Common myeloid progenitor, CD34-positive (primary cell): ENCODE results near the gene MUS81. TPM values are rescaled to one million over a fixed set of nuclear protein-coding genes. Genes with fewer than 3 reads are reported as not detected.

Experiments
- CTCF ChIA-PET: fragments of 350-600 bp; sonication (Branson Sonifier 250); formaldehyde crosslinking; loops from one replicate; lab custom pipeline; 2021; ENCODE audit warnings: antibody characterized with exemption; lab: Charles Lee
- POLR2A ChIA-PET: fragments of 350-600 bp; sonication (Branson Sonifier 250); formaldehyde crosslinking; loops from one replicate; lab custom pipeline; 2021; ENCODE audit warnings: antibody characterized with exemption; lab: Charles Lee
- DNase-seq, 3 donors: peaks; one replicate each; pipeline versions ENCODE4 v3.0.0 to v3.0.0-alpha.2; 2013
- H3K27ac ChIP-seq, 2 experiments: 1 replicate in 1 of 2; 2 replicates in 1 of 2; pipeline ENCODE4 v1.7.0; 2013; ENCODE audit warnings: inconsistent platforms in 2 of 2, low read length in 2 of 2, mild to moderate bottlenecking in 2 of 2, low read depth in 1 of 2, moderate library complexity in 1 of 2; ENCODE audit not compliant: severe bottlenecking in 2 of 2, insufficient read depth in 1 of 2, poor library complexity in 1 of 2
- H3K27me3 ChIP-seq, 5 experiments: replicated peaks in 2 of 5; 1 replicate in 3 of 5; 2 replicates in 2 of 5; pipeline versions ENCODE4 v1.6.1 to v1.7.0; 2013; ENCODE audit warnings: low read length in 4 of 5, mild to moderate bottlenecking in 2 of 5, moderate library complexity in 2 of 5, inconsistent platforms in 1 of 5; ENCODE audit not compliant: insufficient read depth in 5 of 5, control insufficient read depth in 4 of 5
- H3K36me3 ChIP-seq, 4 experiments: 1 replicate in 2 of 4; 2 replicates in 2 of 4; pipeline versions ENCODE4 v1.6.1 to v1.7.0; 2013; ENCODE audit warnings: low read length in 3 of 4, control low read depth in 1 of 4, mild to moderate bottlenecking in 1 of 4; ENCODE audit not compliant: control insufficient read depth in 4 of 4, insufficient read depth in 4 of 4
- H3K4me1 ChIP-seq, 4 experiments: 1 replicate in 3 of 4; 2 replicates in 1 of 4; pipeline versions ENCODE4 v1.6.1 to v1.7.1; 2013; ENCODE audit warnings: low read length in 3 of 4, mild to moderate bottlenecking in 3 of 4, control low read depth in 1 of 4, inconsistent platforms in 1 of 4, moderate library complexity in 1 of 4; ENCODE audit not compliant: control insufficient read depth in 4 of 4, insufficient read depth in 4 of 4; ENCODE audit errors: control extremely low read depth in 1 of 4
- H3K4me3 ChIP-seq, 7 experiments: 1 replicate in 4 of 7; 2 replicates in 3 of 7; pipeline versions ENCODE4 v1.5.1 to v1.7.0; 2013; ENCODE audit warnings: mild to moderate bottlenecking in 7 of 7, low read length in 6 of 7, moderate library complexity in 6 of 7, inconsistent platforms in 2 of 7, low read depth in 2 of 7, control low read depth in 1 of 7; ENCODE audit not compliant: insufficient read depth in 4 of 7, control insufficient read depth in 1 of 7; ENCODE audit errors: extremely low read depth in 1 of 7
- H3K9me3 ChIP-seq, 5 experiments: 1 replicate in 4 of 5; 2 replicates in 1 of 5; pipeline versions ENCODE4 v1.6.1 to v1.7.1; 2013; ENCODE audit warnings: low read length in 4 of 5, mild to moderate bottlenecking in 2 of 5, inconsistent platforms in 1 of 5, low read depth in 1 of 5, moderate library complexity in 1 of 5; ENCODE audit not compliant: control insufficient read depth in 4 of 5, insufficient read depth in 2 of 5; ENCODE audit errors: control extremely low read depth in 1 of 5
- WGBS: methylation state at CpG from one replicate; pipeline ENCODE4 v1.1.5; 2013; ENCODE audit not compliant: insufficient coverage; 5-methylcytosine and 5-hydroxymethylcytosine counted together
- polyA plus RNA-seq: library from polyadenylated mRNA; unstranded; fragments of 120-200 nt; gene quantifications from one replicate; pipeline ENCODE4 v1.2.1, GENCODE V29; 2013

Gene MUS81
- 52.8 TPM for polyA plus RNA-seq

- POLR2A ChIA-PET: interaction anchor here (0.5 to 4.1 kb wide), 7 partner anchors 8 to 142 kb away, joined by 4 to 33 read pairs (median 5); partner anchors contain the start of genes BANF1, CCDC85B, CTSW and EFEMP2
- Histone ChIP-seq H3K27me3 (no peaks in the 10 kb centered on the region), H3K9me3 (no peaks in the 10 kb centered on the region), H3K27ac (peak within 1 kb of the TSS; percentile 68 to 85), H3K4me1 (peaks cover 14 to 50% (median 46%) of the 10 kb centered on the region in 4 experiments), H3K4me3 (peak within 1 kb of the TSS; percentile 80 to 96 (median 90)), H3K36me3 (peaks cover 3 to 51% (median 42%) of the 10 kb centered on the region in 4 experiments)
- CTCF ChIA-PET: interaction anchor here (0.6 to 7.9 kb wide), 21 partner anchors 9 to 270 kb away, joined by 3 to 124 read pairs (median 3); partner anchors contain the start of genes CCDC85B, EFEMP2, FIBP and KAT5
- under 1% methylated on average over 73 of the region's 78 CpGs for WGBS
- DNase-seq: peak; percentile 99
Measured at GRCh38 chr11:65860278-65861164, at the start of gene MUS81. MUS81 (plus strand) TSS chr11:65860433; CDS start chr11:65860754, 321 bp downstream.

GRCh38 chr11:65811764-65812475, 48.3 kb upstream of the MUS81 start:
- H3K4me3 ChIP-seq: no peak overlapping the region
- WGBS: 98% methylated on average over 18 of the region's 19 CpGs
- ChIA-PET POLR2A (no interaction called here), CTCF (interaction anchor here (1.3 to 3.6 kb wide), 3 partner anchors 14 to 34 kb away, joined by 3 to 32 read pairs (median 5); no protein-coding TSS in a partner anchor)
- peaks cover 0 to 4% (median 0%) of the 10 kb centered on the region in 5 experiments for H3K27me3 ChIP-seq
- no peak for DNase-seq
- H3K9me3 ChIP-seq: no peaks in the 10 kb centered on the region
- H3K27ac ChIP-seq: no peak overlapping the region
- no peaks in the 10 kb centered on the region for H3K36me3 ChIP-seq
- H3K4me1 ChIP-seq: peaks cover 0 to 3% (median 1%) of the 10 kb centered on the region in 4 experiments

GRCh38 chr11:65814131-65814985, 45.9 kb upstream of the MUS81 start:
- peaks cover 3 to 10% (median 9%) of the 10 kb centered on the region in 4 experiments for H3K4me1 ChIP-seq
- 85% methylated on average over 14 of the region's 18 CpGs for WGBS
- no peak for DNase-seq

GRCh38 chr11:65814986-65815565, 45.2 kb upstream of the MUS81 start:
- no peaks in the 10 kb centered on the region for H3K27me3 ChIP-seq
- H3K4me3 ChIP-seq: no peak overlapping the region
- DNase-seq: no peak
- no peaks in the 10 kb centered on the region for H3K9me3 ChIP-seq
- H3K4me1 ChIP-seq: peaks cover 3 to 12% (median 10%) of the 10 kb centered on the region in 4 experiments
- 97% methylated on average over 14 of the region's 16 CpGs for WGBS
- no peak overlapping the region for H3K27ac ChIP-seq
- ChIA-PET POLR2A (no interaction called here), CTCF (interaction anchor here (1.0 to 9.7 kb wide), 4 partner anchors 23 to 44 kb away, joined by 4 to 137 read pairs (median 5); partner anchors contain the start of gene AP5B1)
- H3K36me3 ChIP-seq: no peaks in the 10 kb centered on the region

More at GRCh38 chr11:65814131-65814985, 45.9 kb upstream of the MUS81 start:
- H3K27ac ChIP-seq: no peak overlapping the region
- H3K9me3 ChIP-seq: no peaks in the 10 kb centered on the region
- H3K27me3 ChIP-seq: no peaks in the 10 kb centered on the region
- no peaks in the 10 kb centered on the region for H3K36me3 ChIP-seq
- H3K4me3 ChIP-seq: no peak overlapping the region
- CTCF ChIA-PET: interaction anchor here (0.9 to 9.7 kb wide), 6 partner anchors 23 to 134 kb away, joined by 3 to 137 read pairs (median 4); partner anchors contain the start of gene AP5B1
- POLR2A ChIA-PET: no interaction called here

- Histone ChIP-seq H3K36me3 (no peaks in the 10 kb centered on the region), H3K27me3 (no peaks in the 10 kb centered on the region), H3K27ac (no peak overlapping the region), H3K9me3 (no peaks in the 10 kb centered on the region), H3K4me1 (peaks cover 3 to 17% (median 15%) of the 10 kb centered on the region in 4 experiments), H3K4me3 (no peak overlapping the region)
- WGBS: 96% methylated on average over 3 of the region's 3 CpGs
- ChIA-PET CTCF (interaction anchor here (1.1 to 9.7 kb wide), 13 partner anchors 9 to 191 kb away, joined by 3 to 137 read pairs (median 5); partner anchors contain the start of genes AP5B1 and KAT5), POLR2A (no interaction called here)
- no peak for DNase-seq
Measured at GRCh38 chr11:65816696-65817095, 43.5 kb upstream of the MUS81 start.
